Measurements from ENCODE around the gene CACNA1B.

DNA sequence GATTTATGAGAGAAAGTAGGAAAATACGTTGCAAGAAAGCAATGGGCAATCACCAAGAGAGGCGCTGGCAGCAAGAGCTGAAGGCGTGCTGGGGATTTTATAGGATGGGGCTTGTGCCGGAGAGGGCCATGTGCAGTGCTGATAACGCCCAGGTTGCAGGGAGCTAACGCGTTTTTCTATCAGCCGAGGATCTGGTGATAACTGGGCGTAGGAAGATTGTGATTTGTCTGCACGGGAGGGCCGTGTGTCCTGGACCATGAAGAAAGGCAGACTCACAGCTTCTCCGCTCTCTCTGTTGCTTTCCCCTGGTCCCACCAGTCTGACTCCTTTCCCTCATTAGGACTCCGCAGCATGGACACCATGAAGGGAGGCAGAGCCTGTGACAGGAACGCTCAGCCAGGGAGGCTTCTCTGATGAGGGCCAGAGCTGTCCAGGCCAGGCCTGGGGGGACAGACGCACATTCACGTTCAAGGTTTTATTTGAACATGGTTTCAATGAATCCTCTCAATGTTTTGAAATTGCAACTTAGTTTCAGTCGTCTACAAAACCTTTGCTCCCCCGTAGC, 11.9 kb upstream of the CACNA1B start:
- no peak for TF ChIP-seq TAF1 (IDR thresholded peaks at IDR 0.05; ENCODE audit: low read depth, low read length)
- no peak for TF ChIP-seq SPI1 (IDR thresholded peaks at IDR 0.05; ENCODE audit: low read depth, low read length)
- no peak for TF ChIP-seq POLR2A (IDR thresholded peaks at IDR 0.05; ENCODE audit: low read depth, low read length)

Measured in GM12891 (cell line).